Tibial nerve (tissue), 4 donors: Measurements from ENCODE around the gene WFS1.

Experiments
- EP300 ChIP-seq, 2 donors: sonication (generic); formaldehyde crosslinking; IDR thresholded peaks; one replicate each; pipeline ENCODE4 v1.6.1; 2017; ENCODE audit warnings: antibody characterized with exemption in 2 of 2, mild to moderate bottlenecking in 1 of 2
- POLR2A ChIP-seq, 2 donors: fragments of 450-650 bp; IDR thresholded peaks; one replicate each; pipeline ENCODE4 v1.6.1; 2017; ENCODE audit warnings: antibody characterized with exemption in 2 of 2, mild to moderate bottlenecking in 2 of 2, moderate library complexity in 2 of 2
- TF ChIP-seq, protein P1 (sequence below), 5 experiments: fragments of 200-600 bp in 3 of 5; fragments of 450-650 bp in 2 of 5; sonication (generic) in 3 of 5; IDR thresholded peaks; one replicate each; pipeline ENCODE4 v1.5.1; 2016 to 2019; ENCODE audit warnings: antibody characterized with exemption in 5 of 5, mild to moderate bottlenecking in 3 of 5, moderate library complexity in 2 of 5

DNA sequence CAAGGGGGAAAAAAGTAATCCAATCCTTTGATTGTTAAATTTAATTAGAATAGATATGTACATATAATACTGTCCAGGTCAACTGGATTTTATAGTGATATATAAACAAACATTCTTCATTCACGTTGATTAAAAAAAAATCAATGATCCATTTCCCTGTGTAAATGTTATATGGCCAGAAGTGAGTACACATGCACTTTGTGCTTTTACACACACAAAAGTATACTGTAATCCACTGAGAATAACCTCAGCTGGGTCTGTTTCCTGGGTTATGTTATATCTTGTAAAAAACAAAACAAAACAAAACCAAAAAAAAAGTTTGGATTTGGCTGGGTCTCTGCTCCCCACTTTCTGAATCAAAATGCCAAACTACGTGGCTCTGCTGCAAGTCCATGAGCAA is 51.7 kb downstream of the WFS1 start:
- TF ChIP-seq, protein P1, sequence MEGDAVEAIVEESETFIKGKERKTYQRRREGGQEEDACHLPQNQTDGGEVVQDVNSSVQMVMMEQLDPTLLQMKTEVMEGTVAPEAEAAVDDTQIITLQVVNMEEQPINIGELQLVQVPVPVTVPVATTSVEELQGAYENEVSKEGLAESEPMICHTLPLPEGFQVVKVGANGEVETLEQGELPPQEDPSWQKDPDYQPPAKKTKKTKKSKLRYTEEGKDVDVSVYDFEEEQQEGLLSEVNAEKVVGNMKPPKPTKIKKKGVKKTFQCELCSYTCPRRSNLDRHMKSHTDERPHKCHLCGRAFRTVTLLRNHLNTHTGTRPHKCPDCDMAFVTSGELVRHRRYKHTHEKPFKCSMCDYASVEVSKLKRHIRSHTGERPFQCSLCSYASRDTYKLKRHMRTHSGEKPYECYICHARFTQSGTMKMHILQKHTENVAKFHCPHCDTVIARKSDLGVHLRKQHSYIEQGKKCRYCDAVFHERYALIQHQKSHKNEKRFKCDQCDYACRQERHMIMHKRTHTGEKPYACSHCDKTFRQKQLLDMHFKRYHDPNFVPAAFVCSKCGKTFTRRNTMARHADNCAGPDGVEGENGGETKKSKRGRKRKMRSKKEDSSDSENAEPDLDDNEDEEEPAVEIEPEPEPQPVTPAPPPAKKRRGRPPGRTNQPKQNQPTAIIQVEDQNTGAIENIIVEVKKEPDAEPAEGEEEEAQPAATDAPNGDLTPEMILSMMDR (IDR thresholded peaks at IDR 0.05), result no peak
- TF ChIP-seq POLR2A (IDR thresholded peaks at IDR 0.05), result no peak
- TF ChIP-seq EP300 (IDR thresholded peaks at IDR 0.05), result no peak
